GM12872 (cell line): ENCODE data around the gene LPP.

Experiments used
- CTCF ChIP-seq: IDR thresholded peaks from 3 replicates; pipeline ENCODE4 v1.5.1; 2011; ENCODE audit warnings: low read depth, mild to moderate bottlenecking, low read length, moderate library complexity; ENCODE audit not compliant: insufficient read depth

The LPP gene

GRCh38 chr3:188208516-188208981 is 54.6 kb downstream of the LPP start:
- no peak for TF ChIP-seq CTCF

GRCh38 chr3:188209034-188209433 is 55.1 kb downstream of the LPP start:
- TF ChIP-seq CTCF: no peak

- no peak for TF ChIP-seq CTCF
Observed at GRCh38 chr3:188209740-188210139, 55.8 kb downstream of the LPP start.

- no peak for TF ChIP-seq CTCF
Observed at GRCh38 chr3:188211476-188211875, 57.5 kb downstream of the LPP start.

- no peak for TF ChIP-seq CTCF
Observed at GRCh38 chr3:188212308-188212969, 58.5 kb downstream of the LPP start.

GRCh38 chr3:188214442-188214841 is 60.5 kb downstream of the LPP start:
- TF ChIP-seq CTCF: no peak

- TF ChIP-seq CTCF: no peak
Observed at GRCh38 chr3:188215129-188215528, 61.2 kb downstream of the LPP start.
